22Rv1 (cell line): ENCODE data around the gene SLC9B1.
"Not testable (repeated sequence)": the region's sequence is repeated elsewhere in the genome, so short reads cannot be mapped to it uniquely, and the experiment has no call there.

Experiments
- H3K27ac ChIP-seq: fragments of 450-650 bp; 2 replicates; pipeline ENCODE4 v1.5.1; 2017
- CTCF ChIP-seq: fragments of 450-650 bp; IDR thresholded peaks from 2 replicates; pipeline ENCODE4 v1.5.1; 2017; ENCODE audit warnings: mild to moderate bottlenecking
- ZFX ChIP-seq: fragments of 450-650 bp; IDR thresholded peaks from 2 replicates; pipeline ENCODE4 v1.6.1; 2017; ENCODE audit warnings: antibody characterized with exemption, borderline replicate concordance

Gene SLC9B1

GRCh38 chr4:103010804-103011203 lies 8.7 kb downstream of the SLC9B1 start:
- no peak overlapping the region for H3K27ac ChIP-seq

DNA sequence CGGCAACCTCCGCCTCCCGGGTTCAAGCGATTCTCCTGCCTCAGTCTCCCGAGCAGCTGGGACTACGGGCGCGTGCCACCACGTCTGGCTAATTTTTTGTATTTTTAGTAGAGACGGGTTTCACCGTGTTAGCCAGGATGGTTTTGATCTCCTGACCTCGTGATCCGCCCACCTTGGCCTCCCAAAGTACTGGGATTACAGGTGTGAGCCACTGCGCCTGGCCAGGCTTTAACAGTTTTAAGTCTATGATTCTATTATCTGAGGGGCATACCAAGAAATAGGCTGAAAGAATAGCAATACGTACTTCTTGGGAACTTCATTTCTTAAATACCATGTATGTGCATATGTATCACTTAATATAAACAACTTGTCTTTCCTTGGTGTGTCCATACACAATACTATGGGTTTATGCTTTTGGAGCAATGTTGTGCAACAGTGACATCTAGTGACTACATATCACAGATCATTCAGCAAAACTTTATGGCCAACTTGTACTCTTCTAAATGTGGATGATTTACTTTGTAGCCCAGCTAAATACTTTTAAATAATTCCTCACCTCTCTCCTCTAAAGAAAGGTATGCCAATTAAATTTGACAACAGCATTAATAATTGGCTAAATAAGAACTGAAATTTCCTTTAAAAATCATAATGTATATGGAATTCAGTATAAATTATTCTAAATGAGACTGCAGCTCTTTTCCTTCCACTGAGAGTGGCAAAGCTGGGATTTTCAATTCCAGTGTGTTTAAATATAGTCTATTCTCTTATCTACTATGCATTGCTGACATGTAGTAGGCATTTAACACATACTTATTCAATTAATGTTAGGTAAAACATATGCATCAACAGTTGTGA lies 10.4 kb downstream of the SLC9B1 start:
- peak; percentile 83 for TF ChIP-seq CTCF
- TF ChIP-seq ZFX: no peak
- H3K27ac ChIP-seq: no peak overlapping the region

More at GRCh38 chr4:103010804-103011203, 8.7 kb downstream of the SLC9B1 start:
- TF ChIP-seq ZFX (no peak), CTCF (no peak)

DNA sequence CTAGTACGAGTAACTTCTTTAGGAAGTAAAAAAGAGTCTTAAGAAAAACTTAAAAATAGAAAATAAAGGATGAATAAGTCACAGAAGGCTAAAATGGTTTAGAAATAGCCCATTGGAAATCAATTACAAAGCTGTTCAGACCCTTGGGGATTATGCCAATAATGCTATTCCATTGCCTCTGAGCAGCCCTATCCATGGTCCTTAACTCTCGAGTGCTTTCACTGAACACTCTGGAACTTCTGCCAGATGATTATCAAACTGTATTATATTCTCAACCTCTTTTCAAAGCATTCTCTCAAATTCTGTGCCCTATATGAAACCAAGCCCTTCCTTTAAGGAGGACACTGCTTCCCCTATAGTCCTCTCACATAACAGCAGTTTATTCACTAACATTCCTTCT lies 17.0 kb downstream of the SLC9B1 start:
- no peak overlapping the region for H3K27ac ChIP-seq
- no peak for TF ChIP-seq CTCF
- no peak for TF ChIP-seq ZFX

- no peak for TF ChIP-seq CTCF
- no peak for TF ChIP-seq ZFX
- no peak overlapping the region for H3K27ac ChIP-seq
Measured at GRCh38 chr4:102994803-102995202, 24.7 kb downstream of the SLC9B1 start.

- H3K27ac ChIP-seq: not testable (repeated sequence)
Measured at GRCh38 chr4:102993985-102994384, 25.5 kb downstream of the SLC9B1 start.

DNA sequence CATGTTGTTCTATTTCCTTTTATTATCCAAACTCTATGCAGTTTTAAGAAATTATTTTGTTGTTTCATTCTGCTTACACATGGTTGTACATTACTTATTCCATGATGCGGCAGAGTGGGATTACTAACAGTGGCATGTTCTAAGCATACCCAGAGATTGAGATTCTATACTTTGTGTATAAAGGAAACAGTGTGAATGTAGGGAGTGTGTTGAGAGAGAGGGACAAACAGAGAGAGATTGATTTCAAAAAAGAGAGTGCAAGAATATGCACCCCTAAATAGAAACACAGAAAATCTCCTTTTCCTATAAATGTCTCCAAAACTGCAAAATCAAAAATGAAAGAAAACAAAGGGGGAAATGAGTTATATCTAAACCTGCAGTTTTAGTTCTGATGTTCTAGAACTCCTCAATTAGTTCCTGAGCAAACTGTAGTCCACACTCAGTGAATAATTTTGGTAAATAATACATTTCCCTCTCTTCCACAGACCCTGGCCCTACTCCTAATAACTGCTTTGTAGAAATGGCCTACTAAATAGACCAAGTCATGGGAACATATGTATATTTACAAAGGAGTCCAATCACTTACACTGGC lies 31.0 kb downstream of the SLC9B1 start:
- H3K27ac ChIP-seq: no peak overlapping the region
- no peak for TF ChIP-seq CTCF

GRCh38 chr4:102981005-102981404 lies 38.5 kb downstream of the SLC9B1 start:
- no peak overlapping the region for H3K27ac ChIP-seq
- no peak for TF ChIP-seq CTCF
- no peak for TF ChIP-seq ZFX

GRCh38 chr4:102961813-102962212 lies 57.7 kb downstream of the SLC9B1 start:
- not testable (repeated sequence) for H3K27ac ChIP-seq
